ENCODE measurements around the gene TMC2. TPM values are rescaled to one million over a fixed set of nuclear protein-coding genes. Genes with fewer than 3 reads are reported as not detected.

Gene TMC2
- polyA plus RNA-seq, 3 donors = 0.20 to 0.38 (median 0.32) TPM

DNA sequence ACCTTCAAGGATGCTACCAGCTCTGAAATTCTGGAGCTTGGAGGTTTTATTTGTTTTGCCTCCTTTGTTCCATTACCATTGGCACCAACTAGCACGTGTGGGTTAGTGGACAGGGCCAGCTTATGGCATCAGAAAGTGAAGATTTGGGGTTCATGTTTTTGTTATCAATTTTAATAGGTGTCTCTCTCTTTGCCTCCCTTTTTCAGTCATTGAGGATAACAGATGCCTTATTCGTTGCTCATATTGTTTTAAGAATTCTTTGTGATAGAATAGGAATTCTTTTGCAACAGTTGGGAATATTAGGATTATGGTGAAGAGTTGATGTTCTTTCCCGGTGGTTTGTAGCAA lies 22.9 kb downstream of the TMC2 start:
- DNase-seq (ENCODE audit: extremely low read depth in 1 of 11, low read depth in 9 of 11, low spot score in 4 of 11) = no peak

DNA sequence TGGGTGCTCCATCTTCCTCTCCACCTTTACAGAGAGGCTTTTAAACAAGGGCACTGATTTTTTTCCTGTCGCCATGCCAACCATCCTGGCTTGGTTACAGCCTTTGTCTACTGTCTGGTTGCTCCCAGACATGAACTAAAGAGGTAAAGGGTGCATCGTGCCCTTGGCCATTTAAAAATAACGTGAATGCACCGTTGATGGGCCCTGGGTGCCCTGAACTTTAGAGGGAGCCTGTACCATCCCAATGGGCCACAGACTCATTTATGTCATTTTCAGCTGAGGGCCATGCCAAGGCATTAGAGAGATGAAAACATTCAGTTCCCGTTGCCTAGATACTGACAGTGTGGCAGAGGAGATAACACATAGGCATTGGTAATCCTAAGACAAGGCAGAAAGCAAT lies 23.3 kb downstream of the TMC2 start:
- DNase-seq (ENCODE audit: extremely low read depth in 1 of 11, low read depth in 9 of 11, low spot score in 4 of 11) = no peak

DNA sequence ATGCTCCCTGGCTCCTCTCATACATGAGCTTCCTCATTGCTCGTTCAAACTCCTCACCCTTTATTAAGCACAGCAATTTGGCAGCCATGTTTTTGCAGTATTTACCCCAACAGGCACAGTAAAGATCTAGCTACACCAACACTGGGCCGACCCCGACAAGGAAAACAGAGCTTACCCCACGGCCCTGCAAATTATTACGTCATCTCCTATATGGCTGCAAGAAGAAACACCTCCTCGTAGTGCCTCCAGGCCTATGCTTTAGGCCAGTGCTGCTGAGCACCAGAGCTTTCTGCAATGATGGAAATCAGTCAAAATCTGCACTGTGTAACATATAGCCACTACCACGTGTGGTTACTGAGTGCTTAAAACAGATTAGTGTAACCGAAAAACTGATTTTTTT lies 26.7 kb downstream of the TMC2 start:
- no peak for DNase-seq (ENCODE audit: extremely low read depth in 1 of 11, low read depth in 9 of 11, low spot score in 4 of 11)

DNA sequence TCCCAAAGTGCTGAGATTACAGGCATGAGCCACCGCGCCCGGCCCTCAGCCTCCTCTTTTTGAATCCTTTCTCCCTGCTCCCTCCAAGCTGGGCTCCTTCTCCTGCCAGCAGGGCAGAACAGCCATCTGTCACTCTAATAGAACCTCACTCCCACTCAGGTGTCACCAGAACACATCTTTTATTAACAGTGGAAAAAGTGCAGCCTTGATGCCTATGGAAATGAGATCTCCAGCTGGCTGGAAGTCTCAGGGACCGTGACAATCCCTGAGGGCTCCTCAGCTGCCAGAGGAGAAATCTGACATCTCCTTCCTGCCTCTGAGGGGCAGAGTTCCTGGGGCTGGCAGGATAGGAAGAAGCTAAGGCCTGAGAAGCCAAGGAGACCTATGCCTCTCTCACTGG lies 28.0 kb downstream of the TMC2 start:
- DNase-seq (ENCODE audit: extremely low read depth in 1 of 11, low read depth in 9 of 11, low spot score in 4 of 11) = peak in 6 of 11 donors; percentile 21 to 51 (median 38)

DNA sequence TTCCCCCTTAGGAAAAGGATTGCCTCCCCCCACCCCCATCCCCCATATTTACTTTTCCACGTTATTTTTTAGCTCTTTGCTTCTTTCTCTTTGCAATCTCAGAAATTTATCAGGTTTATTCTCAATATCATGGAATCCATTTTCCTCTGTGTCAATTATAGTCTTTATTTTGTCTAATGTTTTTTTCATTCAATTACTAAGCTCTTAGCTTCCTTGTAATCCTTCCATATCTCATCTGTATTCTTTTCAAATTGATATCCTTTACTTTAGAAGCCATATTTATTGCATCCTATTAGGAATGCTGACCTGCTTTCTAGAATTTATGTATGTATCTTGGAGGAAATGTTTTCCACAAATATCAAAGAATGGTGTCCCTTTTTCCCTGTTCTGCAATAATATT lies 39.3 kb downstream of the TMC2 start:
- DNase-seq (ENCODE audit: extremely low read depth in 1 of 11, low read depth in 9 of 11, low spot score in 4 of 11) = no peak

DNA sequence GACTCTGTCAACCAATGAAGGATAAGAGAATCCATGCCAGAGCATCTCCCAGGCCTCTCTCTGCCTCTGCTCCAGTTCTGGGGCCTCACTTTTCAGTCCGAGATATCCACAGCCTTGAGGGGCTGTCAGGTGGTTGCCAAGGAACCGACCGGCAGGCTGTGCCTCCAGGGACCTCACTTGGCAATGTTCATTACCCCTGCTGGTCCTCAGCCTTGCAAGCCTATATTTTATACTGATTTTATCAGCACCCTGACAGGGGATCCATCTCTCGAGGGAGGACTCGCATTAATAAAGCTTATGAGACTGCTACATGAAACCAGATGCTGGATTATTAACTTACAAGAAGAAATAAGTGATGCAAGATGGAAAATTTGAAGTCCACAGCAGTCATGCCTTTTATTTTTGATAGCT lies 39.9 kb downstream of the TMC2 start:
- DNase-seq (ENCODE audit: extremely low read depth in 1 of 11, low read depth in 9 of 11, low spot score in 4 of 11) = no peak

DNA sequence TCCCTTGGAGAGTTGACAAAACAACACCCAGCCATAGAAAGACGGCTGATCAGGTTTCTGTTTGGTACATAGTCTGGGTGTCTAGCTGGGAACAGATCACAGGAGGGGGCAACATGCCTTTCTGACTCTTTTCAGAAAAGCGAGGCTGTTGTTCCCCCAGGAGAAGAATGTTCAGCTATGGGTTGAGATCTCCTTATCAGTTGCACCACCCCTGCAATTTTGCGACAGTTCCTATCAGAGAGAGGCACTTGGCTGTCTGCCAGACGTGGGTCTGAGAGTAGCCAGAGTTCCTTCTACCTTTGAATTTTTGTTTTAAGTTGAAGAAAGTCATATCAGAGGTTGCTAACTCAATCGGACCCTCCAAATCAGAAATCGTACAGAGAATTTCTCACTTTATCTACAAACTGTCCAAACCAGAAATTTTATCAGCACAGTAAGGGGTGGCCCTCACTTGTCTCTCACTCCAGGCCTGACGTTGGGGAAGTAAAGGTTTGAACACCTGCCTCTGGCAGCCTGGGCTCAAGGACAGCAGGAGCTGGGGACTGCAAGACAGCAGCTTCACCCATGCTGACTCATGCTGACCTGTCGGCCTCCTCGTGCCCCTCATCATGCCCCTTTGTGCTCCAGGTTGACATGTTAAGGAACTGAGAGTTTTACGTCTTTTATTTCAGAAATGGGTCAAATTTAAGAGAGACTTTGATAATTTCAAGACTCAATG lies 42.3 kb downstream of the TMC2 start:
- DNase-seq (ENCODE audit: extremely low read depth in 1 of 11, low read depth in 9 of 11, low spot score in 4 of 11) = no peak

DNA sequence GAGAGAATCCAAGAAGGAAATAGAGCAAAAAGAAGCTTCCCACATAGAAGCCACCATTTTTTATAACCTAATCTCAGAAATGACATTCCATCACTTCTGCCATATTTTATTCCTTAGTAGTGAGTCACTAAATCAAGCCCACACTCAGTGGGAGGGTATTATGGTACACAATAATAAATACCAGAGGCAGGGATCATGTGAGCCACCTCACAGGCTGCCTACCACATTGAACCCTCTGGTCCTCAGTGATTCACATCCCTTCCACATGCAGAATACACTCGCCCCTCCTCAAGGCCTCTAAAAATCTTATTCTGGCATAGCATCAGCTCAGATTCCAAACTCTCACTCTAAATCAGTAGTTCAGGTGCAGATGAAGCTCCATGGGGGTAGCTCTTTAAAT lies 49.4 kb downstream of the TMC2 start:
- DNase-seq (ENCODE audit: extremely low read depth in 1 of 11, low read depth in 9 of 11, low spot score in 4 of 11) = no peak

DNA sequence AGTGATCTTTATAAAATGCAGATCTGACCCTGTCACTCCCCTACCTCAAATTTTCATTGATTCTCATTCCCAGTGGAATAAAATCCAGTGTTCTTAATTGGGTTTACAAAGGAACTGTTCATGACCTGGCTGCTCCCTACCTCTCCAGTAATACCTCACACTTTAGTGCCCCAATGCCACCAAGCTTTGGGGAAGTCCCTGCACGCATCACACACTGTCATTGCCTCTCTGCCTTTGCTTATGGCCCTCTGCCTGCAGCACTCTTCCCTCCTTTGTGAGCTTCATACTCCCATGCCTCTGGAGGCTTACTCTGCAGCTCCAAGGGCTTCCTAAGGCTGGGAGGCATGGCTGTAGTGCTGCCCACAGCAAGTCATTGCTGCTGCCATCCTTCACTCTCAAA lies 57.4 kb downstream of the TMC2 start:
- DNase-seq (ENCODE audit: extremely low read depth in 1 of 11, low read depth in 9 of 11, low spot score in 4 of 11) = no peak

DNA sequence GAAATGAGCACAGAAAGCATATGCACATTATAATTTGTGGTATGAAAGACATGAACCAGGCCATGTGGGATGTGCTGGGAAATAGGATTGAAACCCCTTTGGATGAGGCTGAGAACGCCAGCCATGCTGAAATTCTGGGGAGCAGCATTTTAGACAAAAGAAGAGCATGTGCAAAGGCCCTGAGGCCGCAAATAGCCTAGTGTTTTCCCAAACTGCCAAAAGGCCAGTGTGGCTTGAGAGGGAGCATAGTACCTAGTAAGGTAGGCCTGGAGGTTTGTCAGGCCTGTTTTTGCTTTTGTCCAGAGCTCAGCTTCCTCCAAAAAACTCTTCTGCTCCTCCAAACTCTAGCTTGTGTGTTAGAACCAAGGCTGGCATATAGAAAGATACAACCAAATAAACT lies 58.7 kb downstream of the TMC2 start:
- no peak for DNase-seq (ENCODE audit: extremely low read depth in 1 of 11, low read depth in 9 of 11, low spot score in 4 of 11)

DNA sequence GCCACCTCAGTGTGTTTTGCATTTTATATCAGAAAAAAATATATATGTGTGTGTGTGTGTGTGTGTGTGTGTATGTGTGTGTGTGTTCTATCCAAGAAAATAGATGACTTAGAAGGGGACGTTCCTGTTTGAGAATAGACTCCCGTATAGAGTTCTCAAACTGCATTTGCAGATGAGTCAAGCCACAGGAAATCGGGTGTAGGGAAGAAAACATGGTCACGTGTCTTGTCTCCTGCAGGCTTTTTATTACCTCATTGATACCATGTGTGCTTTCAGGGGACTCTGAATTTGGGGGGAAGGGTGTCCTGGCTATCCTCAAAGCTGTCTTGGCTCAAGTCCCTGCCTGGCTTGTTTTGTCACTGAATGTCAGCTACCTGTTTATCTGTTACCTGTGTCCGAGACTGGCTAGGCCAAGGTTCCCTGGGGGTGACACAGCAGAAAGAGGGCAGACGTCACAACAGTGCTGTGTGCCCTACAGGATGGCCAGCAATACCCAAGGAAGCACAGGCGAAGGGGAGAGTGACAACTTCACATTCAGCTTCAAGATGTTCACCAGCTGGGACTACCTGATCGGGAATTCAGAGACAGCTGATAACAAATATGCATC lies 60.4 kb downstream of the TMC2 start:
- no peak for DNase-seq (ENCODE audit: extremely low read depth in 1 of 11, low read depth in 9 of 11, low spot score in 4 of 11)

DNA sequence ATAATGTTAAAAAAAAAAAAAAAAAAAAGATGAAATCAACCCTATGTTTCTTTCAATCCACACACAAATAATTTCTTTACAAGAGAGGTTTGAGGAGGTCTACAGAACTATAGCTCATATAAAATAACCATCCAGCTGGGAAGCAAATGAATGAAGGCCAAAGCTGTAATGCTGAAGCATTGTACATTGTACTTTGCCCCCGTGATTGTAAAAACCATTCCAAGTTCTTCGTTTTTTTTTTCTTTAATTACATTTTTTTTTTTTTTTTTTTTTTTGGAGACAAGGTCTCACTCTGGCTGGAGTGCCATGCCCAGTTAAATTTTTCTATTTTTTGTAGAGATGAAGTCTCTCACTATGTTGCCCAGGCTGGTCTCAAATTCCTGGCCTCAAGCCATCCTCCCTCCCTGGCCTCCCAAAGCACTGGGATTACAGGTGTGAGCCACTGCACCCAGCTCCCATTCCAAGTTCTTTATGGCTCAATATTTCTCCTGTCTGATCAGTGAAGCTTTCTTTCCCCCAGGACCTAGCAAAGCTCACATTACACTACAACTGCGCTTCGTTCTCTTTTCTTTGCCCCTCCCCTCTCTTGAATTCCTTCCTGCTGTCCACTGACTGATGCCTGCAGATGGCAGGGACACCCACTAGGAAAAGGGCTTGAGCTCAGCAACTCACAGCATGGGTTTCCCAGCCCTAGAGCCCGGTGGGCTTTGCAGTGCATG lies 63.1 kb downstream of the TMC2 start:
- DNase-seq (ENCODE audit: extremely low read depth in 1 of 11, low read depth in 9 of 11, low spot score in 4 of 11) = peak in 5 of 11 donors; percentile 3 to 27 (median 14)

DNA sequence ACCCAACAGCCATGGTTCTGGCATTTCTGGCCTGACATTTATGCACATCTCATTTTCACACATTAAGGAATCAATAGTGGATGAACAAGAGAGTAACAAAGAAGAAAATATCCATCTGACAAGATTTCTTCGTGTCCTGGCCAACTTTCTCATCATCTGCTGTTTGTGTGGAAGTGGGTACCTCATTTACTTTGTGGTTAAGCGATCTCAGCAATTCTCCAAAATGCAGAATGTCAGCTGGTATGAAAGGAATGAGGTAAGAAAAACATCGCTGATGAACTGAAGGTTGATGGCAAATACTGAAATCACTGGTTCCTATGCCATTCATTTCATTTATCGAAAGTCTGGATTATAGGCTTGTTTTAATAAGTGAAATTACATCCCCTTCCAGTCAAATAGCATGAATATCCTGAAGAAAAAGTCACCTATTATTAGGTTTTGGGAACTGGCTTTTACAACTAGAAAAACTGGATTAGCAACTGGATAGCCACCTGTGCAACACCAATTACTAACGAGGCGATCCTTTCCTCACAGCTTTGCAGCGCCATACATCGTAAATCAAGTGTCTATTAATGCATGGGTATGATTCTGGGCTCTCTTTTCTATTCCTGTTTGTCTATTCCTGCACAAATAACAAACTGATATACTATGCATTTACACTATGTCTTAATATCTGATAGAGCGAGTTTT lies 65.8 kb downstream of the TMC2 start:
- peak in 3 of 11 donors; percentile 3 to 9 (median 5) for DNase-seq (ENCODE audit: extremely low read depth in 1 of 11, low read depth in 9 of 11, low spot score in 4 of 11)

DNA sequence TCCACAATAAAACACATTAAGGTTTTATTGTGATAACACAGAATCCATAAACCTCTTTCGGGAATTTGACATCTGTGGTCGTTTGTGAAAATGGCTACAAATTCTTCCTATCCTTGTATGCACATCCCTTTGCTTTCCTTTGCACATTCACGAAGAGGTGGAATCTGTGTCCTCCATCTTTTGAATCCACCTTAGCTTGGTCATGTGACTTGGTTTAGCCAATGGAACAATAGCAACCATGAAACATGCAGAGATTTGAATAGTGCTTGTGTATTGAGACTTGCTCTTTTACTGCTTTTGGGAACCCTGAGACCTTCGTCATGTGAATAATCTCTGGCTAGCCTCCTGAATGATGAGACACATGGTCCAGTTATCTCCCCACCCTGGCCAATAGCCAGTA lies 66.4 kb downstream of the TMC2 start:
- no peak for DNase-seq (ENCODE audit: extremely low read depth in 1 of 11, low read depth in 9 of 11, low spot score in 4 of 11)

DNA sequence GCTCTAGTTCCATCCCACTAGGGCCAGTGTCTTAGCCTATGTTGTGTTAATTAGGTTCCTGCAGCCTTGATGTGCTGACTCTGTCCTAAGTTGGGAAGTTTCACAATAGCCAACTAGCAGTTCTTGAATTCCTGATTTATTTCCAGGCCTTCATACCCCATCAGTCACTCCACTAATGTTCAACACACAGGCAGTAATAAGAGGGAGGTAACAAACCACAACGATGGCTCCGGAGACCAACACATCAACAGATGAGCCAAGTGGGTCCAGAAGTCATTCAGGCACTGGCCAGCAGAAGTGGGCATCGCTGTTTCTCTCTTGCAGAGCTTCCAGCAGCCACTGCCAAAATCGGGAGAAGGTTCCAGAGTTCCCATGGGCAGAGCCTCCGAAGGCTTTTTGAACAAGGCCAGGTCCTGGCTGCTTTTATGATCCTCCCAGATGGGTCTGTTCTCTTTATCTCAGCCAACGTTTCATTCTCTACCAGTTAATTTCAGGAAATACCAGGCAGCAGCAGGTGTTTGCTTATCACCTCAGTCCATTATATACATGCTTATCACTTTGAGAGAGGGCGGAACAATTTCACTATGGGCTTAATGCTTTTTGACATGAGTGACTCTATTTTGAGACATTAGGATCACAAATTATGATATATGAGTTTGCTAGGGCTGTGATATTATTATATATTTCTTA lies 67.6 kb downstream of the TMC2 start:
- no peak for DNase-seq (ENCODE audit: extremely low read depth in 1 of 11, low read depth in 9 of 11, low spot score in 4 of 11)

DNA sequence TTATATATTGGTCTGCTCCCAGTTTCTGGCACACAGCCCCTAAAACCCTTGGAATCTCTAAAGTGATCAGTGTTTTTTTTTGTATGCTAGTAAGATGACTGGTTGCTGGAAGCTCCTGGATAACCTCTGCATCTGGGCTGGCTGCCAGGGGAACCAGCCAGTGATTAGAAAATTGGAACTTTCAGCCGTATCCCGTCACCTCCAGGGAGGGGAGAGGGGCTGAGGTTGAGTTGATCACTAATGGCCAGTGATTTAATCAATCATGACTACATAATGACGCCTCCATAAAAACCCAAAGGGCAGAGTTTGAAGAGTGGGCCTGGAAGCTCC lies 68.1 kb downstream of the TMC2 start:
- DNase-seq (ENCODE audit: extremely low read depth in 1 of 11, low read depth in 9 of 11, low spot score in 4 of 11) = no peak

DNA sequence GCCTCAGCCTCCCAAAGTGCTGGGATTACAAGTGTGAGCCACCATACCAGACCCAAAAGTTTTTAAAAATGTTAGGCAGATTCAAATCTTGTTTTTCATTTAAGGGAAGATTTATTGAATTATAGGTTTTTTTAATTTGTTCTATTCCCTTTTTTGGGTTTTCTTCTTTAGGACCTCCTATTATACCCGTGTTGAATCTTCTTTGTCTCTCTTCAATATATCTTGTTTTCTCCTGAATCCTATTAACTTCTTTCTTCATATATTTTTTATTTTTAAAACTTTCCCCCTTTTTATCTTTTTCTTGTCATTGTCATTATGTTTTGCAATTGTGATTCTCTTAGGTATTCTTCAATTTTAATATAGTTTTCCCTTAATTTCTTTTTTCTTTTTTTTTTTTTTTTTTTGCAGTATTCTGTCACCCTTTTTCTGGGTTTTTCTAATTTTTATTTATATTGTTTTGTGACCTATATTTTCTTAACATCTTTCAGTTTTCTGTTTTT lies 70.2 kb downstream of the TMC2 start:
- no peak for DNase-seq (ENCODE audit: extremely low read depth in 1 of 11, low read depth in 9 of 11, low spot score in 4 of 11)

DNA sequence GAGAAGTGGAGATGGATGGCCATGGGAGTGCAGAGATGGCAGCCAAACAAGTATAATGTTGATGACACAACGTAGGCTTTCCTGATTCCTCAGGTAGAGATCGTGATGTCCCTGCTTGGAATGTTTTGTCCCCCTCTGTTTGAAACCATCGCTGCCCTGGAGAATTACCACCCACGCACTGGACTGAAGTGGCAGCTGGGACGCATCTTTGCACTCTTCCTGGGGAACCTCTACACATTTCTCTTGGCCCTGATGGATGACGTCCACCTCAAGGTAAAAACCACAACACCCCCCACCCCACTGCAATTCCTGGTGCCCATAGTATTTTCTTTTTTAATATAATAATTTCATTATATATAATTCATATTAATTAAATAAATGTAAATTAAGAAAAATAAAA lies 74.0 kb downstream of the TMC2 start:
- DNase-seq (ENCODE audit: extremely low read depth in 1 of 11, low read depth in 9 of 11, low spot score in 4 of 11) = no peak

DNA sequence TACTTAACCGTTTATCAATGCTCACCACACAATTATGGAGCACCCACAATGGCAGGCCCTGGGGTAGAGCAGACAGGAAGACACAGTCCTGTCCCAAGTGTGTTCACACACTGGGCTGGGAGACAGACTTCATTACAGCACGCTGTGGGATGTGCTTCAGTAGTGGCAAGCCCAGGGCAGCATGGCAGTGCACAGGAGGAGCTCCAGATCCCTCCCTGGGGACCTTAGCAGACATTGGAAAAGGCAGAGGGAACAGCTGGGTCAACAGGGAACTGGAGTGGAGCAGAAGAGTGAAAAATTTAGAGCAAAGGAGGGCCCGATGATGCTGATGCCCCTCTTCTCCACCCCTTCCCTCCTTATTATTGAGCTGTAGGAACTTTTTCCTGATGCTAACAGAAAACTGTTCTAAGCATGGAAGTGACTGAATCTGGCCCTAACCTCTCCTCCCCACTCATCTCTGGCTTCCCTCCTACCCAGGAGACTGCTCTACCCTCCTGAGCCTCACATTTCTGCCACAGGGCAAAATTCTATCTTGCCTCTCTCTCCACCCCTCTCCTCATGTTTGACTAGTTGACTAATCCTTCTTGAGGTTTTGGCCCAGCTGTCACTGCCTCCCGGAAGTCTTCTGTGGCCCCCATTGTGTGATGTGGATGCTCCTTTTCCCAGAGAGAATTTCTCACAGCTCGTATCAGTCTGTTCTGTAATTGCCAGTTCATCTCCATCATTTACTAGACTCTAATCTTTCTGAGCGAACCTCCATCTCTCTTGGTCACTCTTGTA lies 74.8 kb downstream of the TMC2 start:
- DNase-seq (ENCODE audit: extremely low read depth in 1 of 11, low read depth in 9 of 11, low spot score in 4 of 11) = no peak
